Stimulated activated CD8-positive, alpha-beta memory T cell treated with anti-CD3 and anti-CD28 coated beads, Interleukin-15, amount 100 ng/mL, for 24 hours (primary cell): Measurements from ENCODE around the gene SPTLC2.
"Not testable (repeated sequence)": the region's sequence is repeated elsewhere in the genome, so short reads cannot be mapped to it uniquely, and the experiment has no call there.

Experiments used
- DNase-seq: peaks from one replicate; pipeline ENCODE4 v3.0.0-alpha.2; 2020; ENCODE audit warnings: low read depth

Gene SPTLC2

GRCh38 chr14:77589099-77589498, 27.3 kb downstream of the SPTLC2 start:
- no peak for DNase-seq

GRCh38 chr14:77588411-77589025, 27.9 kb downstream of the SPTLC2 start:
- not testable (repeated sequence) for DNase-seq

- no peak for DNase-seq
Measured at GRCh38 chr14:77585385-77585784, 31.1 kb downstream of the SPTLC2 start.

DNA sequence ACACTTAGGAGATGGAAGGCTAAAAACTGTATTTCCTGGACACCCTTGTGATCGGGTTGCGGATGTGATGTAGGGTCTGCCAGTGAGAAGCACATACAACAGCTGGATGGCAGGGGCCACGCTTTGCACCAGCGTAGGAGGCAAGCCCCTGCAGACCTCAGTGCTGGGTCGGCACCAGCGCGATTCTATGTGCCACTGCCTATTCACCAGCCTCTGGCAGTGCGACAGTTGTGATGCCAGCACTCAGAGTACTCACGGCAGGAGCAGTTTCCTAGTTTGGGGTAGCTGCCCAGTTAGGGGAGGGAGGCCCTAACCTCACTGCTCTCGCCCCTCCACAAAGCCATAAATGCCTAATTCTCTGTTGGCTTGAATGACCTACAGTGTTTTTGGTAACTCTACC, 31.6 kb downstream of the SPTLC2 start:
- no peak for DNase-seq

DNA sequence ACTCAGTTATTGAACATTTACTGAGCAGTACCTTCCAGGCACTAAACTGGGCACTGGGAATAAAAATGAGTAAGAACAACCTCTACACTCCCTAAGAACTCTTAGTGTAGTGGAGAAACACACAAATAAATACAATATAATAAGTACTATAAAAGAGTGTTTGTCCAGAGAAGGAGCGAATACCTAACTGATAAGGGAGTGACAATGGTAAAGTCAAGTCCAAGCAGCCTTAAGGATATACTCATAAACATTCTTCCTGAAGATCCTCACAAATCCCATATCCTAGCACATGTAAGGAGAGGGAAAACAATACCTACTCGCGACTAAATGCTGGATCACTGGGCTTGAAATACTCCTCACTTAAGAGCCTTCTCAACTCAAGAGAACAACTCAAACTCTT, 32.8 kb downstream of the SPTLC2 start:
- no peak for DNase-seq

- no peak for DNase-seq
Measured at GRCh38 chr14:77582511-77582910, 33.9 kb downstream of the SPTLC2 start.

DNA sequence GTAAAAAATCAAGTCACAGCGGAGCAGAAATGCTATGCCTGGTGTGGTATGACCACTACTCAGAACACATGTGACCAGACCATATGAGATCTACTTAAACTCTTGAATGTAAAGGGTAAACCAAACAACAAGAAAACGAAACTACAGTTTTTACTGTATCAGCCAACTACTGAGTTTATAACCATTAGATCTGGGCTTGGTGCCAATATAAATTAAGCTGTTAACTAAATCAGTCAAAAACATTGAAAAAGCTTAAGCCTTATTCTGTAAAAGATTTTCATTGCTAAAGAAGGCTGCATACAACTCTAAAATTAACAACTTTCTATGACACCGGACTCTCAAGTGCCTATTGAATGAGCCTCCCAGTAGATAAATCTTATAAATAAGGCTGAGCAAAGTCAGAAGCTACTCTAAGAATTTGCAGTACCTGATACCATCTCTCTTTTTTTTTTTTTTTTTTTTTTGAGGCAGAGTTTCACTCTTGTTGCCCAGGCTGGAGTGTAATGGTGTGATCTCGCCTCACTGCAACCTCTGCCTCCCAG, 35.4 kb downstream of the SPTLC2 start:
- DNase-seq: no peak

DNA sequence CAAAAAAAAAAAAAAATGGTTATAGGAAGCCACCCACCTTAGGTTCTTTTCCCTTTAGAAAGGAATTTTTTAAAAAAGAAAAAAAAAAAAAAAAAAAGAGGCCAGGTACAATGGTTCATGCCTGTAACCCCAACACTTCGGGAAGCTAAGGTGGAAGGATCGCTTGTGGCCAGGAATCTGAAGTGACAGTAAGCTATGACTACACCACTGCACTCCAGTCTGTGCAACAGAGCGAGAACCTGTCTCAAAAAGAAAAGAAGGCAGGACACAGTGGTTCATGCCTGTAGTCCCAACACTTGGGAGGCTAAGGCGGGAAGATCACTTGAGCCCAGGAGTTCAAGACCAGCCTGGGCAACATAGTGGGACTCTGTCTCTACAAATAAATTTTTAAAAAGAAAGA, 36.0 kb downstream of the SPTLC2 start:
- no peak for DNase-seq

- DNase-seq: no peak
Measured at GRCh38 chr14:77579780-77580179, 36.7 kb downstream of the SPTLC2 start.

- DNase-seq: no peak
Measured at GRCh38 chr14:77579065-77579464, 37.4 kb downstream of the SPTLC2 start.

- no peak for DNase-seq
Measured at GRCh38 chr14:77574446-77575115, 41.9 kb downstream of the SPTLC2 start.

- DNase-seq: no peak
Measured at GRCh38 chr14:77573964-77574363, 42.5 kb downstream of the SPTLC2 start.

DNA sequence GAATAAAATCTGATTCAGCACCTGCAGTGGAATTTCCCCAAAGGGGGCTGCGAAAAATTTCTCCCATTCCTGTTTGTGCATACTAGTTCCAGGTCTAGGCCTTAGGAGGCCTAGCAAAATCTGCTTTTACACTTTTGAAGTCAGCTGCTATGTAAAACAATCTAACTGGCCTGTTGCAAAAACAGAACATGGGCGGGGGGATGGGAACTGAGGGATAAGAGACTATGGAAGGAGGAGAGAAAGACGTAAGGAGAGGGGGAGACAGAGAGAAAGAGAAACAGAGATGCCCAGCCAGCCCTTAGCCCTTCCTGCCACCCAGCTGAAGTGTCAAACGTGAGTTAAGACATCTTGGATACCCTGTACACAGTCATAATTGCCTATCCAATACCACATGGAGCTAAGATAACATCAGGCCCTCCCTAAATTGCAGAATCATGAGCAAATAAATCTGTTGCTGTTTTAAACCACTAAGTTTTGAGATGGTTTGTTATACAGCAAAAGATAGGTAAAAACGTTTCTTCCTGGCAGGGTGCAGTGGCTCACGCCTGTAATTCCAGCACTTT, 45.6 kb downstream of the SPTLC2 start:
- DNase-seq: no peak

- no peak for DNase-seq
Measured at GRCh38 chr14:77565994-77566305, 50.5 kb downstream of the SPTLC2 start.

DNA sequence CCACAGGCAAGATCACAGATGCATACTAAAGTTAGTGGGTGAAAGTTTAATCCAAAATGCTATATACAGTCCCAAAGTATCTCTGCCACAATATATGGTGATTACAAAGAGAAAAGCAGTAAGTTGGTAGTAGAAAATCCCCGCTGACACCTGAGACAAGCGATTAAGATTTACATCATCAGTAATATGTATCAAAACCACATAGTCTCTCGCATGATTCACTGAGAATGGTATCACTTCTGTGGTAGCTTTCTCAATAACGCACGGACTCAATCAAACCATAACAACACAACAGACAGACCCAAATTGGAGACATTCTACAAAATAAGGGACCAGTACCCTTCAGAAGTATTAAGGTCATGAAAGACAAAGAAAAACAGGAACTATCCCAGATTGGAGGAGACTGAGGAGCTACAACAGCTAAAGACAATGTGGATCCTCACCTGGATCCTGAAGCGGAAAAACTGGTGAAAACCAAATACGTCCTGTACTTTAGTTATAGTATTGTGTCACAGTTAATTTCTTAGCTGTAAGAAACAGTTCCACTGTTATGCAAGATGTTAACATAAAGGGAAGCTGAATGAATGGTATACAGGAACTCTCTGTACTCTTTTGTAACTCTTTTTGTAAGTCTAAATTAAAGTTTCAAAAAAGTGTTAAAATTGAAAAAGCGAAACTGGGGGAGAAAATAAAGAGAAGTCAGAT, 51.0 kb downstream of the SPTLC2 start:
- DNase-seq: no peak

DNA sequence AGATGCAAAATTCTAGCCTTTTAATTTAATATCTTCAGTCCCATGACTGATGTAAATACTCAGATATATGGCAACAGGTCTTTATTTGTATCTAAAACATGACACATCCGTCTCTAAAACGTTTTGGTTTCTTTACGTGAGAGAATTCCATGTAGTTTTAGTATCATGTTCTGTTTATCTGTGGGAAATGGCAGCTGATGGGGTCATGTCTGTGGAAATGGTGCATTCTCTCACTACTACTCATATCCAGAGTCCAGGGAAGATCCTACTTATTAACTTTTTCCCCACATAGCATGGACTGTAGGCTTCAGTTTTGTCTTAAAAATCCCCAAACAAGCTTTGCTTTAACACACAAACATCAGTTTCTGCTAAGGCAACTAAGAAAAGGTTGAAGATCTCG, 53.8 kb downstream of the SPTLC2 start:
- no peak for DNase-seq

- no peak for DNase-seq
Measured at GRCh38 chr14:77561881-77562280, 54.6 kb downstream of the SPTLC2 start.

DNA sequence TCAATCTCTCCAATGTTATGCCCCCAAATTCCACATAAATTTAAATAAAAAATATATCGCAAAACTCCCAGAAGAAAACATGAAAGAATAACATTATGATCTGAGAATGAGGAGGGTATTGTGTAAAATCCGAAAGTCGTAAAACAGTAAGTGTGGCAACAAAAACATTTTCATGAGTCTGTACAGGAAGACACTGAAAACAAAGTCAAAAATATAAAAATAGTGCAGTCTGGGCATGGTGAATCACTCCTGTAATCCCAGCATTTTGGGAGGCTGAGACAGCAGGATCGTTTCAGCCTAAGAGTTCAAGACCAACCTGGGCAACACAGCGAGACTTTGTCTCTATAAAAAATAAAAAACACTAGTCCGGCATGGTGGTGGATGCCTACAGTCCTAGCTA, 57.1 kb downstream of the SPTLC2 start:
- DNase-seq: no peak

DNA sequence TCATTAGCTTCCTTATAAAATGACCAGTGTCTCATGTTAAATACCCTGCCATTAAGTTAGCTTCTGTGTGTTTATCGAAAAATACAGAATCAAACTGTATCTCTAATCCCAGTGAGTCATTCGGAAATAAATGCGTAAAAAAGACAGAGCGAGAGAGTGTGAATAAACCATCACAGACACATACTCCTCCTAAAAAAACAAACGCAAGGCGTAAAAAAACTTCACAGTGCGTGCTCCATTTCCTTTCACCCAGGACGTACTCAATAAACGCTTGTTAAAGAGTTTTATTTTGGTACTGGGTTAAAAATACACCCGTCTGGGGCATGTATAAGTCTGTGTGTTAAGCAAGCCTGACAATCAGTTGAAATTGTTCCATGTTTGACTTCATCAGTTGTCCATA, 59.0 kb downstream of the SPTLC2 start:
- no peak for DNase-seq

DNA sequence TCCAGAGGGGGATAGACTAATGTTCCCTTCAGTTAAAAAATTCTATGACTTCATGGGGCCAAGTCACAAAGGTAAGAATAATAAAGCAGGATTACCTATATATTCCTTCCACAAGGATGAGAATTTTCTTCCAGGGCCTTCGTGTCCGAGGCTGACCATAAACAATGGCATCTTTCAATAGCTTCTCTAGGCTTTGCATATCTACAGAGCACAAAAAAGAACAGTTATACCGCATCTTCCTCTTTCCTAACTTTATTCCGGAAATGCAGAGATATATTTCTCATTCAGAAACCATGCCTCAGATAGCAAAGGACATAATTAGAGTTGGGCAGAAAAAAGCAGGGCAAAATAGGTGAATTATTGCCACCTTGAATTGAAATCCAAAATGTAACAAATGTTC, 59.5 kb downstream of the SPTLC2 start:
- DNase-seq: no peak

DNA sequence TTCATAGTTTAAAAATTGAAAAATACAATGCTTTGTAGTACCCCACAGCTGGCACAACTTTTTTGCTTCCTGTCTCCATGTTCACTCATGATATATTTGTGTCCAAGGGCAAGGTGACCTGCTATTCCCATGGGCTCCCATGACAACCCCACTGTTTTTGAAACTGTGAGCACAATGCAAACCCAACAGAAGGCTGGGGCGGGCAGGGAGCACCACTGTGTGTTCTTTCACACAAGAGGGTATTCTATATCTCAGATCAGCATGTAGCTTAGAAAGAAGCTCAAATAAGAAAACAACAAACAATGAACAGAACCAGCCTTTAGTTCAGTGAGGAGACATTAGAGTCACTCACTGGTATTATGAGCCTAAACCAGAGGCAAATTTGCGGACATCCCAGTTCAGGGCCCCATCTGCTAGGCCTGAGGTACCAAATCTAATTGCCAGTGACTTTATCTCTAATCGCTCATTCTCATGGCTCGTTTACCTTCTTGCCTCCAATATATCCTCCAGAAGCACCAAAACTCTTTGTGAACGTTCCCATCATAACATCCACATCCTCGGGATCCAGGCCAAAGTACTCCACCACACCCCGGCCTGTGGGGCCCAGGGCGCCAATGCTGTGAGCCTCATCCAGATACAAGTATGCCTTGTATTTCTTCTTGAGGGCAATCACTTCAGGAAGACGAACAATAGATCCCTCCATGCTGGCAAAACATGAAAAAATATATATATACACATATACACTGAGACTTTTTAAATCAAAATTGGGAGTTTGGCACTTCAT, 61.4 kb downstream of the SPTLC2 start:
- no peak for DNase-seq

GRCh38 chr14:77554207-77554606, 62.2 kb downstream of the SPTLC2 start:
- no peak for DNase-seq
